Measurements from ENCODE around the gene CTNNB1. TPM values are rescaled to one million over a fixed set of nuclear protein-coding genes. Genes with fewer than 3 reads are reported as not detected.

Gene CTNNB1
- total RNA-seq: 142 and 147 TPM in 2 replicates

DNA sequence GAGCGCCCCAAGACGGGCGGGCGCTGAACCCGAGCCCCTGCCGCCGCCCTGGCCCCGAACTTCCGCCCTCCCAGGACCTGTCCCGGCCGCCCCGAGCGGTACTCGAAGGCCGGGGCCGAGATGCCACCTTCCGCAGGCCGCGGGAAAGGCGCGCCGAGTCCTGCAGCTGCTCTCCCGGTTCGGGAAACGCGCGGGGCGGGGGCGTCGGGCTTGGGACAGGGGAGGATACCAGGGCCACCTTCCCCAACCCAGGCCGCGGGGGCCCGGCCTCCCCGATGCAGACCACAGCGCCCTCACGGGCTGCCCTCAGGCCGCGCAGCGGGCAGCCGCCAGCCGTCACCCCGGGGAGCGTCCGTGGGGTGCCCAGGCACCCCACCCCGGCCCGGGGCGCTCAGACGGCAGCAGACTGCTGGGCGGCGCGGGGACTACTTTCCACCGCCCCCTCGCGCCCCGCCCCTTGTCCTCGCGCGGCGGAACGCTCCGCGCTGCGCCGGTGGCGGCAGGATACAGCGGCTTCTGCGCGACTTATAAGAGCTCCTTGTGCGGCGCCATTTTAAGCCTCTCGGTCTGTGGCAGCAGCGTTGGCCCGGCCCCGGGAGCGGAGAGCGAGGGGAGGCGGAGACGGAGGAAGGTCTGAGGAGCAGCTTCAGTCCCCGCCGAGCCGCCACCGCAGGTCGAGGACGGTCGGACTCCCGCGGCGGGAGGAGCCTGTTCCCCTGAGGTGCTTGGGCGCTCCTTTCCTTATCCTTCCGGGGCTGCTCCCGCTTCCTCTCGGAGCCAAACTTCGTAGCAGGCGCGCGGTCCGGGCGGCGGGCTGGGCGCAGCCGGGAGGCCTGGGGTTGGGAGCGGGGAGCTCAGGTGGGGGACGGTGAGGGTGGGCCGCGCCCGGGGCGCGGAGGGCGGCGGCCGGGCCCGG, at the start of gene CTNNB1:
TSS of gene CTNNB1 (plus strand) at position 556 of the 916 bp plus-strand sequence. CDS start 24,564 bp downstream, outside the sequence.
- Mint-ChIP-seq H3K27ac (peak within 1 kb of the TSS; percentile 96), H3K4me3 (peak within 1 kb of the TSS; percentile 96), H3K27me3 (peaks cover 21% of the 10 kb centered on the region), H3K4me1 (peaks cover 24% of the 10 kb centered on the region), H3K9me3 (no peaks in the 10 kb centered on the region), H3K36me3 (ENCODE audit: low read depth) (peaks cover 12% of the 10 kb centered on the region)
- peak; percentile 97 for DNase-seq
- intact Hi-C loops (cut with micrococcal nuclease): loop anchor here (1.0 to 5.0 kb wide), 5 partner anchors 11 to 892 kb away; partner anchors contain the start of genes EIF1B and RPL14

DNA sequence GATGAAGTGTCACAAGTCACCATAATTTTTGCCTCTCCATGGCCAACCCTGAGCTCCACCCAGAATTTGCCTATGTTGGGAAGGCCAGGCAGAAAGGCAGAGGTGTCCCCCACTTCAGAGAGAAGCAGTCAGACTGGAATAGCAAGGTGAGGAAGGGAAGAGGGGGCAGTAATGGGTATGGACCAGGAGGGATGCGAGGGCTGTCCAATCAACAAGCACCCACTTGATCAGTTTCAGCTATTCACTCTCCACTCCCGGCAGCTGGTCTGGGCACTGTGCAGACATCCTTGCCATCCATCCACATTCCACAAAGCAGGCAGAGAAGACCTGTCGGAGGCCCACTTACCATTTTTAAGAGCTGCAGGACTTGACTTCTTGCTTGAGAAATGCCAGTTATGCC, 43.5 kb upstream of the CTNNB1 start:
- Mint-ChIP-seq H3K4me1 (peaks cover 13% of the 10 kb centered on the region), H3K27me3 (peaks cover 5% of the 10 kb centered on the region), H3K4me3 (no peak overlapping the region), H3K27ac (no peak overlapping the region), H3K9me3 (no peaks in the 10 kb centered on the region), H3K36me3 (ENCODE audit: low read depth) (no peaks in the 10 kb centered on the region)
- intact Hi-C loops (cut with micrococcal nuclease): no loop called here
- no peak for DNase-seq

DNA sequence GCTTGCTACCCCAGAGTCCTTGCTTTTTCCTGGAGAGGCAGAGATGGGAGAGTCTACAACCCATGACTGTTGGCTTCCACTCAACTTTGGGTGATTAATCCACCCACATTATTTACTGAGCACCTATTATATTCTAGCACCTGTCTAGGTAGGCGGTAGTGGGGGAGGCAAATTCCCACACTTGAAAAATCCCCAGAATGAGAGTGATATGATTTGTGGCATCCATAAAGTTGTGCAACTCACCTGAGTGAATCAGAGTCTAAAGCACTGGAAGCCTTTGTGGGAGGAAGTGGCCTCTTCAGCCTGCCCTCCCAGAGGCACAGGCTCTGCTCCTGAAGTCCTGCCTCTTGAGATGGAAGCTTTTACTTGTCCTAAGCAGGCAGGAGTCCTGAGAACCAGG, 40.4 kb upstream of the CTNNB1 start:
- H3K27me3 Mint-ChIP-seq: peaks cover 5% of the 10 kb centered on the region
- peaks cover 13% of the 10 kb centered on the region for H3K4me1 Mint-ChIP-seq
- no peak for DNase-seq
- no peaks in the 10 kb centered on the region for H3K9me3 Mint-ChIP-seq
- no peak overlapping the region for H3K4me3 Mint-ChIP-seq
- H3K36me3 Mint-ChIP-seq (ENCODE audit: low read depth): no peaks in the 10 kb centered on the region
- H3K27ac Mint-ChIP-seq: no peak overlapping the region
- intact Hi-C loops (cut with micrococcal nuclease): no loop called here

DNA sequence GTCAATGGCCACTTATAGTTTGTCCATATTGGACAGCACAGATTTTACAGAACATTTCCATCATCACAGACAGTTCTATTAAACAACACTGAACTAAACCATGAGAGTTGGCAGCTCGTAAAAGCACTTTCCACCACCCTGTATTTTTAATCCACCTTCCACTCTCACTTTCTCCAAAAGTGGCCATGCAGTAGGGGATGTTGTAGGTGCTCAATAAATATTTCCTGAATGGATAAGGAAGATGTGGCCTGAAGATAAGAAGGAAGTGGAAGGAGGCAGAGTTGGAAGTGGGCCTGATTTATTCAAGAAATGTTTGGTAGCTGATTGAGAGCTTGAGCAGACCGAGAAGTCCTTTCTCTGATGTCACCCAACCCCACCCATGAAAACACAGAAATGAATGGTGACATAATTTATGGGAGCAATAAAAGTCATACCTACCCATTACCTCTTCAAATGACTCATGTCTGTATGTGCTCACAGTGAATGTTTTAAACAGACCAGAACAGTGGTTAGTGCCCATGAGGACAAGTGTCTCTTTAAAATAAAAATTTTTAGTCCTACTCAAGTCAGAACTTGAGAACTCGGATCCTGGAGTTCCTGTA, 39.6 kb upstream of the CTNNB1 start:
- intact Hi-C loops (cut with micrococcal nuclease): no loop called here
- no peak overlapping the region for H3K27ac Mint-ChIP-seq
- peaks cover 13% of the 10 kb centered on the region for H3K4me1 Mint-ChIP-seq
- peaks cover 3% of the 10 kb centered on the region for H3K27me3 Mint-ChIP-seq
- H3K4me3 Mint-ChIP-seq: no peak overlapping the region
- no peaks in the 10 kb centered on the region for H3K9me3 Mint-ChIP-seq
- no peaks in the 10 kb centered on the region for H3K36me3 Mint-ChIP-seq (ENCODE audit: low read depth)
- DNase-seq: no peak

DNA sequence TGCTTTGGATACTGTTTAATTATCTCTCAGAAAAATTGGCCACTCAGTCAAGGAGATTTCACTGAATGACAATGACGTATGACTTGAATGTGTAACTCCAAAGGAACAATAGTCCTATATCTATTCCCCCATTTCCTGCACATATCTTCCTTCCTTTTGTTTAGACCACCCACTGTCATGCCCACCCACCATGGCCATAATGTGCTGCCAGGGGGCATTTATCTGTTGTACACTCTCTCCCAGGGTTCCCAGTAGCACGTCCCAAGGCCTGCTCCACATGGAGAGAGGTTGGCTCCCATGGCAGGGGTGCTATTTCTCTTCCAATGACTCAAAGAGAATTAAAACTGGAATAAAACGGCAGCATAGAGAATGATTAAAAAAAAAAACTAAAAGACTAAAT, 36.8 kb upstream of the CTNNB1 start:
- no peaks in the 10 kb centered on the region for H3K9me3 Mint-ChIP-seq
- H3K4me3 Mint-ChIP-seq: no peak overlapping the region
- no peaks in the 10 kb centered on the region for H3K27me3 Mint-ChIP-seq
- no peaks in the 10 kb centered on the region for H3K36me3 Mint-ChIP-seq (ENCODE audit: low read depth)
- no peak for DNase-seq
- no peak overlapping the region for H3K27ac Mint-ChIP-seq
- intact Hi-C loops (cut with micrococcal nuclease): no loop called here
- H3K4me1 Mint-ChIP-seq: peaks cover 16% of the 10 kb centered on the region

DNA sequence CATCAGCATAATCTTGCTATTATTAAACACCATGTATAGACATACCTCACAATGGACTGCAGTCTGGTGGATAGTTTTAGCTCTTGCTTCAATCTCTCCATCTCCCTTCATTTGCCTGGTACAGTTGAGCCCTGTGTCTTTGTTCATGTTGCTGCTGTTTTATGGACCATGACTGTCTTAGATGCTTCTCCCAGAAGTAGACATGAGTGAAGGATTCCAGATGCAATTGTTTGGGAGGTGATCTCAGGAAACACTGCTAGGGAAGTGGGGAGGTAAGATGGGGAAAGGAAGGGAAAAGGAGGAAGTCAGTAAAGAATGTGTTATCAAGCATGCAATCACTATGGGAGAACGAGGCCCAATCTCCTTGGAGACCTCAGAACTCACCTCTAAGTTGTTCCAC, 36.3 kb upstream of the CTNNB1 start:
- H3K27me3 Mint-ChIP-seq: no peaks in the 10 kb centered on the region
- no peak overlapping the region for H3K27ac Mint-ChIP-seq
- H3K4me3 Mint-ChIP-seq: no peak overlapping the region
- peaks cover 21% of the 10 kb centered on the region for H3K4me1 Mint-ChIP-seq
- DNase-seq: no peak
- intact Hi-C loops (cut with micrococcal nuclease): no loop called here
- no peaks in the 10 kb centered on the region for H3K9me3 Mint-ChIP-seq
- H3K36me3 Mint-ChIP-seq (ENCODE audit: low read depth): no peaks in the 10 kb centered on the region

DNA sequence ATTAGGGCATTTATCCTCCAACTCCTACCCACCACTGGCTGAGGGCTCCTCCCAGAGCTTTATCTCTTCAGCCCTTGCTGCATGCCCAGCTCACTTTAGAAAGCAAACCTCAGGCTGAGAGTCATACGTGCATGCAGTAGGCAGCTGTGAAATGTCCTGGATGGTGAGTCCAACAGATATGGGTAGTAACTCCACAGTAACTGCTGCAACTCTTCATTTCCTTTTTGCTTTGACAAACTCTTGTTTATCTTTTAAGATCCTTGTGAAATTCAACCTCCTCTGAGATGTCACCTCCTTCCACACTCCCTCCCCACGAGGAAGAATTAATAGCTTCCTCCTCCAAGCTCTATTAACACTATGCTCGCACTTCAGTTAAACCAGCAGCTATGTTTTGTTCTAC, 35.9 kb upstream of the CTNNB1 start:
- intact Hi-C loops (cut with micrococcal nuclease): no loop called here
- DNase-seq: no peak
- Mint-ChIP-seq H3K27me3 (no peaks in the 10 kb centered on the region), H3K27ac (no peak overlapping the region), H3K36me3 (ENCODE audit: low read depth) (no peaks in the 10 kb centered on the region), H3K4me1 (peaks cover 23% of the 10 kb centered on the region), H3K4me3 (no peak overlapping the region), H3K9me3 (no peaks in the 10 kb centered on the region)

DNA sequence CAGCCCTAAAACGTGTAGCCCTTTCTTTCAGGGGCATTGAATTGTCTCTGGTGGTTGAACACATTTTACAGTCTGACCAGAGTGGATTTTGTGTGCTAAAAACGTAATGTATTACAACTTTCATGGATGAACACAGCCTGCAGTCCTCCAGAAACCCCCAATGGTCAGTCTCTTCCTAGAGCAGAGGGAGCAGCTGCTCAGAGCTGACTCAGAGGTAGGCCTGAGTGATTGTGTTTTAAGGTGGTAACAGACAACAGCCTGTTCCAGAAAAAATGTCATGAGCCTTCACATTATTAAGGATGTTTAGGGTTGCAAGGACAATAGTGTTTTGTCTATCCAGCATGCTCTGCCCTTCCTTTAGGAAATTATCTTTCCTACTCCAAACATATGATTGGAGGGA, 34.5 kb upstream of the CTNNB1 start:
- DNase-seq: no peak
- Mint-ChIP-seq H3K9me3 (no peaks in the 10 kb centered on the region), H3K27me3 (peaks cover 5% of the 10 kb centered on the region)

DNA sequence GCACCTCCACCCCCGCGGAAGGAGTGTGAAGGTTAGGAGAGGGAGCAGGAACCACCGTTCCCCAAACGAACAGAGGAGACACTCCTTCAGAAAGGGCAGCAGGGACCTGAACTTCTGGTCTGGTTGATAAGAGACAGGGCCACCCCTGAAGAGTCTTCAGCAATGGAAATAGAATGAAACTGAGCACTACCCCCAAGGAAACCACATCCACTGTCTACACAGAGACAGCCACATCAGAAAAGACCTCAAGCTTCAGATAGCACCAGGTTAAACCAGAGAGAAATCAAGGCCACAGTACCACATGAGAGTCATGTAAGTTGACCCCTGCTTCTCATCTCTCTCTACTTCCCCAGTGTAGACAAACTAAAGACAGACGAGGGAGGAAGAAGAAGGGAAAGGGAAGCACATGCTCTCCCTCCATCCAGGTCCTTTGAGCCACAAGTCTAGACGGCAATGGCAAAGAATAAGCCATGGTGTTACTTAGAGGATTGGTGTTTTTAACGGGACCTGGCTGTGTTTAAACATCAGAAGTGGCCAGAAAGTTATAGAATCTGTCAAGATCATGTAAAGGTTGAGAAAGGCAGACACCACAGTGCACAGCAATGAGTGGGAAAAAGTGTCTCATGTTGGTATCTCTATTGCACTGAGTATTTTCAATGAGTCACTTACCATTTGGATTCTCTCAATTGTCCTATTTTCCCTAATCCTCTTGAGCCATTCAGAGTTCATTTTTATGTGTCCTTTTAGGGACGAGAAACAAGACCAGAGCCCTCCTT, 31.4 kb upstream of the CTNNB1 start:
- Mint-ChIP-seq H3K4me3 (no peak overlapping the region), H3K27me3 (peaks cover 15% of the 10 kb centered on the region), H3K9me3 (no peaks in the 10 kb centered on the region), H3K36me3 (ENCODE audit: low read depth) (no peaks in the 10 kb centered on the region), H3K4me1 (peaks cover 11% of the 10 kb centered on the region), H3K27ac (peak overlapping the region; percentile 17)
- intact Hi-C loops (cut with micrococcal nuclease): loop anchor here (1.0 kb wide), 1 partner anchor 32 kb away; no protein-coding TSS in a partner anchor
- DNase-seq: no peak

More for the DNA sequence above, 34.5 kb upstream of the CTNNB1 start:
- no peaks in the 10 kb centered on the region for H3K36me3 Mint-ChIP-seq (ENCODE audit: low read depth)
- peaks cover 11% of the 10 kb centered on the region for H3K4me1 Mint-ChIP-seq
- H3K4me3 Mint-ChIP-seq: no peak overlapping the region
- intact Hi-C loops (cut with micrococcal nuclease): no loop called here
- H3K27ac Mint-ChIP-seq: no peak overlapping the region

DNA sequence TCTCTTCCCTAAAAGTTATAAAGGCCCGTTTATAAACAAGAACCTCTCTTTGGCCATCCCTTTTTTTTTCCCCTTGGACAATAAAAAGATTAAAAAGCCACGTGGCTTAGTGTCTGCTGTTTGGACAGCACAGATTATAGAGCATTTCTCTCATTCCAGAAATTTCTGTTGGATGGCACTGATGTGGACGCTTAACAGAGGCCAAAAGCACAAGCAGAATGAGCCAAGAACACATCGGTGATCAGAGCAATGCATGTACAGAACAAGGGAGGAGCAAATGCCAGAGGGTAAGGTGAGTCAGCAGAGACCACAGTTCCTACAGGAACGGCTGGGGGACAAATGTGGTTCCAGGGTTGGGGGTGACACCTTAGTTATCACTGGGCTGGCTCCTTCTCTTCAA, 30.3 kb upstream of the CTNNB1 start:
- DNase-seq: no peak
- no peaks in the 10 kb centered on the region for H3K36me3 Mint-ChIP-seq (ENCODE audit: low read depth)
- no peaks in the 10 kb centered on the region for H3K9me3 Mint-ChIP-seq
- H3K27me3 Mint-ChIP-seq: peaks cover 15% of the 10 kb centered on the region
- H3K27ac Mint-ChIP-seq: no peak overlapping the region
- no peak overlapping the region for H3K4me3 Mint-ChIP-seq
- H3K4me1 Mint-ChIP-seq: peaks cover 11% of the 10 kb centered on the region
- intact Hi-C loops (cut with micrococcal nuclease): no loop called here

DNA sequence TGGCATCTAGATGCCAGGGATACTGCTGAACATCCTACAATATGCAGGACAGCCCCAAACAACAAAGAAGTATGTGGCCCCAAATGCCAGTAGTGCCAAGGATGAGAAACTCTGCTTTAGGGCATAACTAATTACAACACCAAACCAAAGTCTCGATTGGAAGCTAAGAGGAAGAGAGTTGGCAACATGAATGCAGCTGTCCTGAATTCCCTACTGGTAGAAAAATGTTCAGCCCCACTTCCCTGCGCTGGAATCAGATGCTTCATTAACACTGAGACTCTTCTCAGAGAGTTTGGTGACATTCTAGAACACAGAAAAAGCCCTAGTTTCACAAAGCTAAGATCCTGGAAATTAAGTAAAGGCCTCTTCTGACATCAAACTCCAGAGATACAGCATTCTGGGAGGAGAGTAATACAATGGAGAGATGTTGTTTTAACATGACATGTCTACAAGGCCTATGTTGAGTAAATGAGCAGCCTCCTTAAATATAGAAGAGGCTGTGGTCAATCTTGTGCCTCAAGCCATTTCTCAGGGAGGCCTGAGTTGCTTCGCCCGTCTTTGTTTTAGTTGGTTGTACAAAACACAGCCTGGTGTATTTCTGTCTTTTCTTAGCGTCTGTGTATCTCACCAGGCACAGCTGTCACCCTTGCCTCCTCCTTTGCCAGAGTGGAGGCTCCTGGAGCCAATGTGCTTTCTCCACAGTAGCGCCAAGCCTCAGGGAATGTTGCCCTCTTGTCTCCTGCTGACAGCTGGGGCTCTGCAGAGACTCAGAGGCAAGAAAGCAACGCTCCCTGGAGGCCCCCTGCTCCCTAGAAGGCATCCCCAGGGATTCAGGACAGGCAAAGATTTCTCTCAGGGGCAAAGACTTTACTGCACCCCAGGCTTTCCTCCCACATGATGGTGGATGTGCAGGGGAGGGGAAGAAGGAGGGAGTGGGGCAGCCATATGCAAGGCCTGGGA, 25.1 kb upstream of the CTNNB1 start:
- Mint-ChIP-seq H3K27me3 (peaks cover 25% of the 10 kb centered on the region), H3K4me1 (no peaks in the 10 kb centered on the region), H3K4me3 (no peak overlapping the region), H3K27ac (no peak overlapping the region), H3K9me3 (no peaks in the 10 kb centered on the region), H3K36me3 (ENCODE audit: low read depth) (no peaks in the 10 kb centered on the region)
- DNase-seq: no peak
- intact Hi-C loops (cut with micrococcal nuclease): no loop called here

DNA sequence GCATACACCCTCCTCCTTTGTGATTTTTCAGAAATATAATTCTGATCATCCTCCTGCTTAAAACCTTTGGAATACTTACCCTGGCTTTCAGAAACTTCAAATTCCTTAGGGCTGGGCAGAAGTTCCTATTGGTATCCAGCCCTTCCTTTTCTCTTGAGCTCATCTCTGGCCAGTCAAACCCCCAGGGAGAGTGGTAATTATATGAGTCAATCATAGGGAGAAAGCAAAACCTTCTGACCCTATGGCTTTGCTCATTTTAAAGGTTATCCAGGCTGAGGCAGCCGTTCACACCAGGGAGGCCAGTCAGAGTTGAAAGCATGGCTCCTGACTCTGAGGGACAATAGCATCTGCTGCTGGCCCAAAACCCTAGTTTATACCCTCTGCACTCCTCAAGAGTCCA, 23.9 kb upstream of the CTNNB1 start:
- Mint-ChIP-seq H3K9me3 (peaks cover 2% of the 10 kb centered on the region), H3K4me3 (no peak overlapping the region), H3K36me3 (ENCODE audit: low read depth) (no peaks in the 10 kb centered on the region), H3K27ac (no peak overlapping the region), H3K4me1 (no peaks in the 10 kb centered on the region), H3K27me3 (peaks cover 26% of the 10 kb centered on the region)
- no peak for DNase-seq
- intact Hi-C loops (cut with micrococcal nuclease): no loop called here

DNA sequence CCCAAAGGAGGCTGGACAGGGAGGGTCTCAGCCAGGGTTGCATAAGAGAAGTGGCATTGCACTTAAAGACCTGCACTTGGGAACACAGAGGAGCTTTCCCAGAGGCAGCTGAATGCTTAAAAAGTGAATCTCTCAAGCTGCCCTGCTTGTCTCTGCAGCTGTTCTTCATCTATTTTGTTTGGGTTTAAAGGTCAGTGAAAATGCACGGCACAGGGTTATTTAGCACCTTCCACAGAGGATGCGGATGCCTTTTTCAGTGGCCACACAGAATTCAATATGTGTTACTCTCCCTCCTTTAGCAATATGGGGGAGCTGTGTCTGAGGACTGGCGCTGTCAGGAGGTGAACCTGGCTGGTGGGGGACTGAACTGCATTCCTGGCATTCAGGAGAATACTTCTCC, 22.7 kb upstream of the CTNNB1 start:
- no peaks in the 10 kb centered on the region for H3K4me1 Mint-ChIP-seq
- H3K27me3 Mint-ChIP-seq: peaks cover 21% of the 10 kb centered on the region
- intact Hi-C loops (cut with micrococcal nuclease): no loop called here
- H3K36me3 Mint-ChIP-seq (ENCODE audit: low read depth): no peaks in the 10 kb centered on the region
- no peak overlapping the region for H3K27ac Mint-ChIP-seq
- H3K9me3 Mint-ChIP-seq: peaks cover 4% of the 10 kb centered on the region
- no peak for DNase-seq
- H3K4me3 Mint-ChIP-seq: no peak overlapping the region

Measured in activated CD4-positive, alpha-beta T cell treated with anti-CD3 and anti-CD28 coated beads, Interleukin-2, amount 10 ng/mL, durations not matched to agents 24 days and 14 days (primary cell).